Raji (cell line): ENCODE results near the gene RINL.

ENCODE experiments used
- POLR2A ChIP-seq: IDR thresholded peaks from 2 replicates; pipeline ENCODE4 v1.6.1; 2011; ENCODE audit warnings: low read depth, low read length, control low read depth; ENCODE audit not compliant: insufficient read depth

RINL gene

DNA sequence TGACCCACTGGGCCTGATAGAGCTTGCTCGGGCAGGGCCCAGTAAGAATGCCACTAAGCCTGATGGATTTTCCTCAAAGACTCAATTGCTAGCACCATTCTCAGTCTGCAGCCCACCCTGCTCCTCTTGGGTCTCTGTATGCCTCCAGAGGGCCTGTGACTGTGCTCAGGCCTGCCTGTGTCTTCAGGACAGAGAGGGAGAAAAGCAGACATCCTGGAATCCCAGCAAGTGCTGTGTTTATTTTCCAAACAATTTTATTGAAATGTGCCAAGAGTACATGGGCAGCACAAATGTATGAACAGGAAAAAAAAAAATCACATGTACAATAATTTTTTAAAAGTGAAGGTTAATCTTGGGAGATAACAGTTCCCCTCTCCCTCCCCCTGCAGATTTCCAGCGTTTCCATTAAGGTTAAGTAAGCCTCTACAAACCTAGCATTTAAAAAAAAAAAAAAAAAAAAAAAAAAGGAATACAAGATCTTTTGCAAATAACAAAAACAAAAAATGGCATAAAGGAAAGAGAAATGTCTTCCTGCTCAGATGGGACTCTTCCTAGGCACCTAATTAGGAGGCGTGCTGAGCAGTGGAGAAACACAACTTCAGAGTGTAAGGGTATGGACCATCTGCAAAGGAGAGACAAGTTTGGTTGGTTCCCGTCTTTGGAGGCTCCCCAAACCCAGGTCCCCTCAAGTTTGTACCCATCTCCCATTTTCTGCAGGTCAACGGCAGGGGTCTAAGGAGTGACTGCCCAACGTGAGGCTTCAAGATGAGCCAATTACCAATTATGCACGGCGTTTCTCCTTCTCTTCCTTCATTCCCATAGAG, 41.7 kb downstream of the RINL start:
- no peak for TF ChIP-seq POLR2A

DNA sequence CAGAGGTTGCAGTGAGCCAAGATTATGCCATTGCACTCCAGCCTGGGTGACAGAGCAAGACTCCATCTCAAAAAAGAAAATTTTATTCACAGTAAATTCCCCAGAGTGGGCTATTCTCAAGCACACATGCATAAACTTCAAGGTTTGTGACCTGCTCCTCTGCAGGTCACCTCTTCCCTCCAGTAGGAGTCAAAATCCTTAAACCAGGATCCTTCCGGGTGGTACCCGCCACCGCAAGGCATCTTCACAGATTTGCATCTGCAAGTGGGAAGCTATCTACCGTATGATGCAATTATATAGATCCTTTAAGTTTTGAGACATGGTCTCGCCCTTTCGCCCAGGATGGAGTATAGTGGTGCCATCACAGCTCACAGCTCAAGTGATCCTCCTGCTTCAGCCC, 43.5 kb downstream of the RINL start:
- TF ChIP-seq POLR2A: no peak

DNA sequence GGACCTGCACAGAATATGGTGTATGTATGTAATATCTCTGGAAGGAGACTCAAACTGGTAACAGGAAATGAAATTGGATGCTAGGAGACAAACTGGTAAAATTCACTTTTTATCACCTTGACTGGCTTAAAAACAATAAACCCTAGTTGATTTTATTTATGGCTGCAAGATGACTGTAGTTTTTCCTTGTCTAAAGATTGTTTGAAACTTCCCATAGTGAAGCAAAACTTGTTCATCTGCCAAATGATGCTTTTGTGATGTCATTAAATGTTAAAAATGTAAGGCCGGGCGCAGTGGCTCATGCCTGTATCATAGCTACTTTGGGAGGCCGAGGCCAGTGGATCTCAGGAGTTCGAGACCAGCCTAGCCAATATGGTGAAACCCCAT, 44.0 kb downstream of the RINL start:
- TF ChIP-seq POLR2A: no peak

DNA sequence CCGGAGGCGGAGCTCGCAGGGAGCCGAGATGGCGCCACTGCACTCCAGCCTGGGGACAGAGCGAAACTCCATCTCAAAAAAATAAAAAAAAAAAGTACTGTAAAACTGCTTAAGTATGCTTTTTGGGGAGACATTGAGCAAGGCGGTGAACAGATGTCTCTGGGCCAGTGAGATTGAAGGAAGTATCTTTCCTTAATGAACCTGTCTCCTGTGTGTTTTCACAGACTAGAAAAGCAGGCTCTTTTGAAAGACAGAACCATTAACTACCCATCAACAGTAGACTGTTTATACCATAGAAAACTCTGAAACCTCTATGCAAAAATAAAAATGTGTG, 45.0 kb downstream of the RINL start:
- no peak for TF ChIP-seq POLR2A

DNA sequence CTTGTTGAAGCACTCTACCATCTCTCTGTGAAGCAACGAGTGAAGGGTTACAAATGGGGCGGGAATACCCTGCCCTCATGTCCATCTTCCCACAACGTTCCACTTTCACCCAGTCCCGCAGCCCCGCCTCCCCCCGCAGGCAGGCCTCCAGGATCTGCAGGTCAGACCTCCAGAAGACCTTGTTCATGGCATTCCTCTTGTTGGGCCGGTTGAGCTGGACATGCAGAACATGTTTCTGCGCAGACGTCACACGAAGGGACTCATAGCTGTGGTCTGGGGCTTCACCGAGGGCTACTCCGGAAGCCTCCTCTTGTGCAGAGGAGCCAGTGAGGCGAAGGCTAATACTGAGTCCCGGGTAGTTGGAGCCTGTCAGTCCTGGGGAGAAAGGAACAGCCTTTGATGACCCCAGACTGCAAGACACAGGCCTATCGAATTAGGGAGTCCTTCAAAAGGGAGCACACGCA, 46.9 kb downstream of the RINL start:
- TF ChIP-seq POLR2A: no peak

DNA sequence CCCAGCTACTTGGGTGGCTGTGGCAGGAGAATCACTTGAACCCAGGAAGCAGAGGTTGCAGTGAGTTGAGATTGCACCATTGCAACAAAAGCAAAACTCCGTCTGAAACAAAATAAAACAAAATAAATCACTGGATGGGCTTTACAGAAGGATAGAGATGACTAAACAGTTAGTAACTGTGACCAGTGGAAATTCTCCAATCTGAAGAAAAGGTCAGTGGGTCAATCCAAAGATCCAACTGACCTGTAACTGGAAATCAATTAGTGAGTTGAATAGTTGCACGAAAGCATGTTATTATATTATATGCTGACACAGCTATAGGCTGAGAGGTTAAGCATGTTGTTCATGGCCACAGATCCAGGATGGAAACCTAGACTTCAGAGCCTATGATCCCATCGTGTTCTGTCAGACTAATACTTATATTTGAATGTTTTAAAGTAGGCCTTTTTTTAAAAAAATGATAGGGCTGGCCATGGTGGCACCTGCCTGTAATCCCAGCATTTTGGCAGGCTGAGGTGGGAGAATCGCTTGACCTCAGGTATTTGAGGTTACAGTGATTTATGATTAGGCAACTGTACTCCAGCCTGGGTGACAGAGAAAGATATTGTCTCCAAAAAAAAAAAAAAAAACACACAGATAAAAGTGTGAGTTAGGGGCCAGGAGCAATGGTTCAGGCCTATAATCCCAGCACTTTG, 47.9 kb downstream of the RINL start:
- no peak for TF ChIP-seq POLR2A

DNA sequence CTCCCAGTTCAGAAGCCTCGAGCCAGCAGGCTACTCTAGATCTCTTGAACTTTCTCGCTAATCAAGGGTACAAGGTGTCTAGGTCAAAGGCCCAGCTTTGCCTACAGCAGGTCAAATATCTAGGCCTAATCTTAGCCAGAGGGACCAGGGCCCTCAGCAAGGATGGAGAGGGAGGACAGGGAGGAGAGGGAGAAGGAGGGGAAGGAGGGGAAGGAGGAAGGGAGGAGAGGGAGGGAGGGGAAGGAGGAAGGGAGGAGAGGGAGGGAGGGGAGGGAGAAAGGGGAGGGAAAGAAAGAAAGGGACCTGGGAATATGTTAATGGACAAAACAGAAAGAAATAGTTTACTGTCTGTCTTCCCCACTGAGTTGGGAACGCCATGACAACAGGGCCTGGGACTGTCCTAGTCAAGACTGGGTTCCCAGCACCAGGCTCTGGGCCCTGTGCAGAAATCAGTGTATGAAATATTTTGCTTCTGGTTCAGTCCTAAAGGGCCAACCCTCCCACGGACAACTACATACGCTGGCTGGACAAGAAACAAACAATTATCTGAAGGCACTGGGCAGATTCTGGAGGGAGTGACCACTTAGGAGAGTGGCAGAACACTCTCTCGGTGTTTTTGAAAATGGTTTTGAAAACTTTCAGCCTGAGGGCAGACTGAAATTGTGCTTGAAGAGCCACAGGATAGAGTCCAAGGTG, 51.1 kb downstream of the RINL start:
- no peak for TF ChIP-seq POLR2A

DNA sequence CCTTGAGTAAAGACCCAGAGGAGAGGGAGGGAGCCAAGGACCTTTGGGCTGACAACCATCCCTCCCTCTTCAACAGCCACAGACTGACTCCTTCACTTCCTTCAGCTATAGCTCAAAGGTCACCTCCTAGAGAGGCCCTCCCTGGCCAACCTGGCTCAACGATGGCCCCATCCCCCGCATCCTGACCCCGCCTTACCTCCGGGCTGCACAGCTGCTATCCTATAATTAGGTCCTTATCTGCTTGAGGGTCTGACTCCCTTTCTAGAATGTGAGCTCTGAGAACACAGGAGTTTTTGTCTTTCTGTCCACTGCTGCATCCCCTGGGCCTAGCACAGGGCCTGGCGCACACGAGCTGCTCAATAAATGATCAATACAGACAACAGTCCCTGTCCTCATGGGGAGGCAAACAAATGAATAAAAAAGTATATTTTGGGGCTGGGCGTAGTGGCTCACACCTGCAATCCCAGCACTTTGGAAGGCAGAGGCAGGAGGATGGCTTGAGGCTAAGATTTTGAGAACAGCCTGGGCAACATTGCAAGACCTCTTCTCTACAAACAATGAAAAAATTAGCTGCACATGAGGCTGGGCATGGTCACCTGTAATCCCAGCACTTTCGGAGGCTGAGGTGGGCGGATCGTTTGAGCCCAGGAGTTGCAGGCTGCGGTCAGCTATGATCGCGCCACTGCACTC, 58.7 kb downstream of the RINL start:
- no peak for TF ChIP-seq POLR2A
